ENCODE results near the gene HEATR3. TPM values are rescaled to one million over a fixed set of nuclear protein-coding genes. Genes with fewer than 3 reads are reported as not detected.

Gene HEATR3
- total RNA-seq, 1 donor from 2014 or later: 19.1 TPM

- no peak for TF ChIP-seq CTCF (IDR thresholded peaks at IDR 0.05; ENCODE audit: insufficient read depth, low read length, poor library complexity, severe bottlenecking)
- DNase-seq (ENCODE audit: low read depth): no peak
- H3K36me3 ChIP-seq (ENCODE audit: control insufficient read depth, insufficient read depth, low read length): no peaks in the 10 kb centered on the region
- no peak overlapping the region for H3K4me3 ChIP-seq (ENCODE audit: low read depth, low read length)
- H3K27me3 ChIP-seq (ENCODE audit: control insufficient read depth, insufficient read depth, low read length): no peaks in the 10 kb centered on the region
Measured at GRCh38 chr16:50088302-50088701, 22.5 kb downstream of the HEATR3 start.

GRCh38 chr16:50092891-50093290 is 27.1 kb downstream of the HEATR3 start:
- Histone ChIP-seq H3K27me3 (ENCODE audit: control insufficient read depth, insufficient read depth, low read length) (no peaks in the 10 kb centered on the region), H3K4me3 (ENCODE audit: low read depth, low read length) (no peak overlapping the region), H3K36me3 (ENCODE audit: control insufficient read depth, insufficient read depth, low read length) (no peaks in the 10 kb centered on the region)
- TF ChIP-seq CTCF (IDR thresholded peaks at IDR 0.05; ENCODE audit: insufficient read depth, low read length, poor library complexity, severe bottlenecking): no peak
- no peak for DNase-seq (ENCODE audit: low read depth)

- Histone ChIP-seq H3K36me3 (ENCODE audit: control insufficient read depth, insufficient read depth, low read length) (no peaks in the 10 kb centered on the region), H3K27me3 (ENCODE audit: control insufficient read depth, insufficient read depth, low read length) (no peaks in the 10 kb centered on the region), H3K4me3 (ENCODE audit: low read depth, low read length) (no peak overlapping the region)
- TF ChIP-seq CTCF (IDR thresholded peaks at IDR 0.05; ENCODE audit: insufficient read depth, low read length, poor library complexity, severe bottlenecking): no peak
- no peak for DNase-seq (ENCODE audit: low read depth)
Measured at GRCh38 chr16:50093607-50094539, 28.1 kb downstream of the HEATR3 start.

- no peak for DNase-seq (ENCODE audit: low read depth)
- Histone ChIP-seq H3K36me3 (ENCODE audit: control insufficient read depth, insufficient read depth, low read length) (peaks cover 1% of the 10 kb centered on the region), H3K27me3 (ENCODE audit: control insufficient read depth, insufficient read depth, low read length) (no peaks in the 10 kb centered on the region), H3K4me3 (ENCODE audit: low read depth, low read length) (no peak overlapping the region)
- TF ChIP-seq CTCF (IDR thresholded peaks at IDR 0.05; ENCODE audit: insufficient read depth, low read length, poor library complexity, severe bottlenecking): no peak
Measured at GRCh38 chr16:50096791-50097190, 31.0 kb downstream of the HEATR3 start.

GRCh38 chr16:50099957-50100648 is 34.3 kb downstream of the HEATR3 start:
- peaks cover 1% of the 10 kb centered on the region for H3K36me3 ChIP-seq (ENCODE audit: control insufficient read depth, insufficient read depth, low read length)
- TF ChIP-seq CTCF (IDR thresholded peaks at IDR 0.05; ENCODE audit: insufficient read depth, low read length, poor library complexity, severe bottlenecking): no peak
- no peak overlapping the region for H3K4me3 ChIP-seq (ENCODE audit: low read depth, low read length)
- no peaks in the 10 kb centered on the region for H3K27me3 ChIP-seq (ENCODE audit: control insufficient read depth, insufficient read depth, low read length)
- DNase-seq (ENCODE audit: low read depth): no peak
